HepG2 (cell line): ENCODE results near the gene VARS1. TPM values are rescaled to one million over a fixed set of nuclear protein-coding genes. Genes with fewer than 3 reads are reported as not detected.

ENCODE experiments used
- ARID4A ChIP-seq: sonication (generic); formaldehyde crosslinking; IDR thresholded peaks from 2 replicates; pipeline ENCODE4 v1.5.0; 2020; ENCODE audit warnings: mild to moderate bottlenecking, missing genetic modification reagents, borderline replicate concordance
- ATF4 ChIP-seq, 2 experiments: fragments of 450-650 bp in 1 of 2; sonication (generic) in 1 of 2; formaldehyde crosslinking; IDR thresholded peaks; 2 replicates each; pipeline versions ENCODE4 v1.5.0 to v1.8.0; 2020 to 2022; ENCODE audit warnings: mild to moderate bottlenecking in 1 of 2, missing genetic modification reagents in 1 of 2
- CC2D1A ChIP-seq: sonication (generic); formaldehyde crosslinking; IDR thresholded peaks from 2 replicates; pipeline ENCODE4 v1.8.1; 2023; ENCODE audit warnings: mild to moderate bottlenecking, missing genetic modification reagents
- FUBP1 ChIP-seq: sonication (generic); formaldehyde crosslinking; IDR thresholded peaks from 2 replicates; pipeline ENCODE4 v1.5.1; 2020; ENCODE audit warnings: missing genetic modification reagents, mild to moderate bottlenecking, borderline replicate concordance
- MAFG ChIP-seq: sonication (generic); formaldehyde crosslinking; IDR thresholded peaks from 2 replicates; pipeline ENCODE4 v1.5.1; 2020; ENCODE audit warnings: mild to moderate bottlenecking, missing genetic modification reagents
- NR0B2 ChIP-seq: sonication (generic); formaldehyde crosslinking; IDR thresholded peaks from 2 replicates; pipeline ENCODE4 v1.4.0; 2020; ENCODE audit warnings: mild to moderate bottlenecking, missing genetic modification reagents
- SATB2 ChIP-seq: sonication (generic); formaldehyde crosslinking; IDR thresholded peaks from 2 replicates; pipeline ENCODE4 v1.5.0; 2020; ENCODE audit warnings: missing genetic modification reagents
- U2AF2 ChIP-seq: fragments of 200-400 bp; formaldehyde crosslinking; IDR thresholded peaks from 2 replicates; pipeline ENCODE4 v1.6.1; 2017; ENCODE audit warnings: low read depth, mild to moderate bottlenecking, low read length
- ZFP37 ChIP-seq: sonication (generic); formaldehyde crosslinking; IDR thresholded peaks from 2 replicates; pipeline ENCODE4 v1.4.0; 2020; ENCODE audit warnings: missing genetic modification reagents, borderline replicate concordance
- ZFP91 ChIP-seq: sonication (generic); formaldehyde crosslinking; IDR thresholded peaks from 2 replicates; pipeline ENCODE4 v1.9.0; 2022; ENCODE audit warnings: missing genetic modification reagents, mild to moderate bottlenecking, borderline replicate concordance
- ZIK1 ChIP-seq: sonication (generic); formaldehyde crosslinking; IDR thresholded peaks from 2 replicates; pipeline ENCODE4 v1.5.0; 2020; ENCODE audit warnings: mild to moderate bottlenecking, low read depth, missing genetic modification reagents, borderline replicate concordance
- ZNF225 ChIP-seq: sonication (generic); formaldehyde crosslinking; IDR thresholded peaks from 2 replicates; pipeline ENCODE4 v1.4.0; 2020; ENCODE audit warnings: mild to moderate bottlenecking, missing genetic modification reagents
- ZNF33A ChIP-seq: sonication (generic); formaldehyde crosslinking; IDR thresholded peaks from 2 replicates; pipeline ENCODE4 v1.5.1; 2020; ENCODE audit warnings: missing genetic modification reagents, mild to moderate bottlenecking, moderate library complexity, borderline replicate concordance
- ZNF446 ChIP-seq: sonication (generic); formaldehyde crosslinking; IDR thresholded peaks from 2 replicates; pipeline ENCODE4 v1.5.0; 2020; ENCODE audit warnings: mild to moderate bottlenecking, missing genetic modification reagents
- ZNF543 ChIP-seq: sonication (generic); formaldehyde crosslinking; IDR thresholded peaks from 2 replicates; pipeline ENCODE4 v1.4.0; 2020; ENCODE audit warnings: mild to moderate bottlenecking, missing genetic modification reagents
- ZNF629 ChIP-seq: sonication (generic); formaldehyde crosslinking; conservative IDR thresholded peaks from 2 replicates; pipeline ENCODE4 v1.5.0; 2020; ENCODE audit warnings: missing genetic modification reagents
- ZNF7 ChIP-seq: IDR thresholded peaks from 2 replicates; pipeline ENCODE4 v1.6.1; 2016; ENCODE audit warnings: missing biosample characterization, missing genetic modification reagents
- polyA plus RNA-seq, 8 experiments: library from polyadenylated mRNA; depleted of rRNA in 3 of 8; stranded (reverse) in 7 of 8; unstranded in 1 of 8; fragments of >200 nt; fragmentation: Illumina TruSeq in 4 of 8; extraction: Trizol in 4 of 8; gene quantifications; 2 replicates each; pipeline versions ENCODE4 v1.2.1 to v1.2.3, GENCODE V29; 2011 to 2016; ENCODE audit warnings: low read depth in 4 of 8, missing spikeins in 1 of 8, mixed read lengths in 1 of 8; ENCODE audit not compliant: insufficient read depth in 1 of 8
- total RNA-seq, 5 experiments: library from RNA; depleted of rRNA; stranded (reverse); fragments of >200 nt; fragmentation: Illumina TruSeq; extraction: Trizol; gene quantifications; 2 replicates each; pipeline ENCODE4 v1.2.3, GENCODE V29; 2016; ENCODE audit warnings: low read depth in 1 of 5

VARS1 gene
- total and polyA plus RNA-seq, 2 of the 13 experiments (the other 11 are each of a cell fraction or from before 2014, with no cell fraction given): 14.7 to 56.1 TPM

- no peak for TF ChIP-seq FUBP1 (CRISPR knock-in tag)
- TF ChIP-seq ZIK1 (CRISPR knock-in tag): peak; percentile 68; the same call in 1 of the 2 replicates
- TF ChIP-seq ZNF446 (CRISPR knock-in tag): no peak
- TF ChIP-seq ZNF225 (CRISPR knock-in tag): peak; percentile 4; the same call in 1 of the 2 replicates
- peak; percentile 99 for TF ChIP-seq NR0B2
- peak; percentile 70; the same call in 1 of the 2 replicates for TF ChIP-seq ZNF543 (CRISPR knock-in tag)
- TF ChIP-seq ZNF629 (CRISPR knock-in tag): no peak; the same call in none of the 2 replicates
- TF ChIP-seq U2AF2: no peak
- no peak for TF ChIP-seq ZNF33A (CRISPR knock-in tag)
- no peak for TF ChIP-seq MAFG (CRISPR knock-in tag)
- peak; percentile 93 for TF ChIP-seq ZFP91 (CRISPR knock-in tag)
- no peak for TF ChIP-seq ZNF7 (CRISPR knock-in tag)
- peak; percentile 99 for TF ChIP-seq ARID4A (CRISPR knock-in tag)
- TF ChIP-seq ZFP37 (CRISPR knock-in tag): no peak; the same call in none of the 2 replicates
- TF ChIP-seq ATF4 (CRISPR knock-in tag; IDR thresholded peaks at IDR 0.05): no peak; a peak in 1 of 4 replicates
- TF ChIP-seq CC2D1A (CRISPR knock-in tag): no peak
- no peak for TF ChIP-seq SATB2 (CRISPR knock-in tag)
These were observed at the start of gene VARS1 (continued) for GRCh38 chr6:31795616-31796298.
